CD4-positive, alpha-beta T cell treated with Interleukin-10 for 1 hour (primary cell): ENCODE results near the gene PROM2.
"Not testable (repeated sequence)": the region's sequence is repeated elsewhere in the genome, so short reads cannot be mapped to it uniquely, and the experiment has no call there.

Source experiments
- DNase-seq: peaks from one replicate; pipeline ENCODE4 v3.0.0-alpha.2; 2020

The PROM2 gene

GRCh38 chr2:95269745-95270144, 4.5 kb upstream of the PROM2 start:
- DNase-seq, result not testable (repeated sequence)

GRCh38 chr2:95270541-95271081, 3.6 kb upstream of the PROM2 start:
- DNase-seq, result no peak

- DNase-seq, result no peak
These were observed 2.8 kb upstream of the PROM2 start for GRCh38 chr2:95271381-95271971.

GRCh38 chr2:95272299-95272751, 1.9 kb upstream of the PROM2 start:
- no peak for DNase-seq

- no peak for DNase-seq
These were observed 1.5 kb upstream of the PROM2 start for GRCh38 chr2:95272781-95273180.

- DNase-seq, result no peak
These were observed 521 bp upstream of the PROM2 start for GRCh38 chr2:95273566-95274290.

GRCh38 chr2:95275151-95275515, 884 bp downstream of the PROM2 start:
- DNase-seq, result no peak

GRCh38 chr2:95275601-95276243, 1.5 kb downstream of the PROM2 start:
- no peak for DNase-seq

GRCh38 chr2:95276244-95276887, 2.1 kb downstream of the PROM2 start:
- no peak for DNase-seq

GRCh38 chr2:95276888-95277245, 2.6 kb downstream of the PROM2 start:
- no peak for DNase-seq

- no peak for DNase-seq
These were observed 3.1 kb downstream of the PROM2 start for GRCh38 chr2:95277246-95277906.

- DNase-seq, result no peak
These were observed 3.8 kb downstream of the PROM2 start for GRCh38 chr2:95278051-95278471.

GRCh38 chr2:95278637-95279225, 4.5 kb downstream of the PROM2 start:
- DNase-seq, result no peak

GRCh38 chr2:95279435-95280035, 5.3 kb downstream of the PROM2 start:
- no peak for DNase-seq

GRCh38 chr2:95281071-95281470, 6.8 kb downstream of the PROM2 start:
- DNase-seq, result no peak

GRCh38 chr2:95281786-95282185, 7.5 kb downstream of the PROM2 start:
- no peak for DNase-seq

GRCh38 chr2:95282458-95282857, 8.2 kb downstream of the PROM2 start:
- DNase-seq, result no peak

- DNase-seq, result no peak
These were observed 9.3 kb downstream of the PROM2 start for GRCh38 chr2:95283562-95283961.

- DNase-seq, result no peak
These were observed 10.8 kb downstream of the PROM2 start for GRCh38 chr2:95284886-95285541.

- DNase-seq, result no peak
These were observed 11.3 kb downstream of the PROM2 start for GRCh38 chr2:95285542-95285932.

GRCh38 chr2:95287336-95287735, 13.1 kb downstream of the PROM2 start:
- DNase-seq, result no peak

- no peak for DNase-seq
These were observed 13.6 kb downstream of the PROM2 start for GRCh38 chr2:95287806-95288205.
